Tibial nerve (tissue), 4 donors: Measurements from ENCODE around the gene TMED6. TPM values are rescaled to one million over a fixed set of nuclear protein-coding genes. Genes with fewer than 3 reads are reported as not detected.

ENCODE experiments used
- DNase-seq, 2 donors: peaks; one replicate each; pipeline ENCODE4 v3.0.0-alpha.2; 2019; ENCODE audit warnings: low spot score in 2 of 2
- H3K27ac ChIP-seq, 4 donors: fragments of 200-600 bp; sonication (generic) in 3 of 4; one replicate each; pipeline ENCODE4 v1.5.1; 2017 to 2019; ENCODE audit warnings: mild to moderate bottlenecking in 1 of 4
- H3K27me3 ChIP-seq, 2 donors: fragments of 200-600 bp; sonication (generic) in 1 of 2; one replicate each; pipeline versions ENCODE4 v1.5.1 to v1.6.0; 2017 to 2019
- H3K36me3 ChIP-seq, 3 donors: fragments of 200-600 bp; sonication (generic); one replicate each; pipeline ENCODE4 v1.5.1; 2018 to 2019
- H3K4me1 ChIP-seq, 4 donors: fragments of 200-600 bp; sonication (generic) in 3 of 4; one replicate each; pipeline ENCODE4 v1.5.1; 2017 to 2019
- H3K4me3 ChIP-seq, 4 donors: fragments of 200-600 bp; sonication (generic) in 3 of 4; one replicate each; pipeline ENCODE4 v1.5.1; 2017 to 2019; ENCODE audit warnings: mild to moderate bottlenecking in 1 of 4, moderate library complexity in 1 of 4
- H3K9me3 ChIP-seq, 4 donors: fragments of 200-600 bp; sonication (generic) in 3 of 4; one replicate each; pipeline ENCODE4 v1.5.1; 2017 to 2019
- POLR2A ChIP-seq, 2 donors: fragments of 450-650 bp; IDR thresholded peaks; one replicate each; pipeline ENCODE4 v1.6.1; 2017; ENCODE audit warnings: antibody characterized with exemption in 2 of 2, mild to moderate bottlenecking in 2 of 2, moderate library complexity in 2 of 2
- WGBS, 2 donors: methylation state at CpG; one replicate each; pipeline ENCODE4 v1.1.5; 2018; 5-methylcytosine and 5-hydroxymethylcytosine counted together
- total RNA-seq, 4 donors: library from RNA; depleted of rRNA; stranded (reverse); fragments of >200 nt; gene quantifications; one replicate each; pipeline ENCODE4 v1.1.0, GENCODE V29; 2016

Gene TMED6
- total RNA-seq, 4 donors from 2014 or later, result not detected

DNA sequence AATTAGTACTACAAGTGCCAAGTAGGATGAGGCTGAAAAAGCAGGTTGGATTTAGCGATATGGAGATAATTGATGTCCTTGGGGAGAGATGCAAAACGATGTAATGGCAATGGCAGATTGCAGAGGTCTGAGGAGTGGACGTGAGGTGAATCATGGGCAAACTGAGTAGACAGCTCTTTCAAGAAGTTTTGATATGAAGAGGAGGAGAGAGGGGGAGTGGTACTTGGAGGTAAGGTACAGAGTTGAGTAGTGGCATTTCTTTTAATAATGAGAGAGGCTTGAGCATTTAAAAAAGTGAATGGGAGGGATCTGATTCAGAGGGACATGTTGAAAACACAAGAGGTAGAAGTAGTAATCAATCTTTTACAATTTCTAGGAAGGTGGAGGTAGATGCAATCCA lies 58.2 kb downstream of the TMED6 start:
- no peaks in the 10 kb centered on the region for H3K4me1 ChIP-seq

More for the DNA sequence above, 58.2 kb downstream of the TMED6 start:
- H3K4me3 ChIP-seq, result no peak overlapping the region
- 73 to 81% methylated on average over 3 of the region's 3 CpGs for WGBS, 2 donors
- DNase-seq, result no peak
- H3K27ac ChIP-seq, result no peak overlapping the region
- no peak for TF ChIP-seq POLR2A (IDR thresholded peaks at IDR 0.05)
- H3K27me3 ChIP-seq, result no peaks in the 10 kb centered on the region
- H3K36me3 ChIP-seq, result peaks cover 0 to 18% (median 0%) of the 10 kb centered on the region in 3 donors
- no peaks in the 10 kb centered on the region for H3K9me3 ChIP-seq

Other genes starting within 250 kb of the TMED6 start
- gene HAS3, start 246.1 kb downstream of the TMED6 start, total RNA-seq, result 1 to 10 TPM in 2 of 4 donors, under 1 TPM in 2; 0.42 to 7.1 (median 2.1) TPM
- 10 to 100 TPM; 58.8 to 99.0 (median 76.5) TPM for gene CHTF8, start 219.2 kb downstream of the TMED6 start, total RNA-seq
- gene UTP4, start 219.1 kb downstream of the TMED6 start, total RNA-seq, result 10 to 100 TPM; 17.6 to 48.0 (median 24.1) TPM
- gene SNTB2, start 164.6 kb downstream of the TMED6 start, total RNA-seq, result 10 to 100 TPM; 33.1 to 50.2 (median 37.7) TPM
- gene VPS4A, start 40.4 kb downstream of the TMED6 start, total RNA-seq, result 10 to 100 TPM; 35.4 to 47.2 (median 43.5) TPM
- gene PDF, start 21.2 kb downstream of the TMED6 start, total RNA-seq, result 10 to 100 TPM in 3 of 4 donors, 1 to 10 TPM in 1; 6.8 to 20.7 (median 15.8) TPM
- gene COG8, start 12.2 kb downstream of the TMED6 start, total RNA-seq, result 10 to 100 TPM; 62.2 to 77.5 (median 70.0) TPM
- gene NIP7, start 12.0 kb downstream of the TMED6 start, total RNA-seq, result 10 to 100 TPM in 3 of 4 donors, 1 to 10 TPM in 1; 8.2 to 17.1 (median 11.7) TPM
- gene TERF2, start 34.2 kb upstream of the TMED6 start, total RNA-seq, result 10 to 100 TPM; 18.3 to 66.3 (median 26.0) TPM
- 10 to 100 TPM; 26.6 to 45.9 (median 30.7) TPM for gene CYB5B, start 72.8 kb upstream of the TMED6 start, total RNA-seq
- gene NFAT5, start 214.2 kb upstream of the TMED6 start, total RNA-seq, result 10 to 100 TPM; 53.2 to 61.4 (median 57.5) TPM